Measurements from ENCODE around the gene EPDR1.

DNA sequence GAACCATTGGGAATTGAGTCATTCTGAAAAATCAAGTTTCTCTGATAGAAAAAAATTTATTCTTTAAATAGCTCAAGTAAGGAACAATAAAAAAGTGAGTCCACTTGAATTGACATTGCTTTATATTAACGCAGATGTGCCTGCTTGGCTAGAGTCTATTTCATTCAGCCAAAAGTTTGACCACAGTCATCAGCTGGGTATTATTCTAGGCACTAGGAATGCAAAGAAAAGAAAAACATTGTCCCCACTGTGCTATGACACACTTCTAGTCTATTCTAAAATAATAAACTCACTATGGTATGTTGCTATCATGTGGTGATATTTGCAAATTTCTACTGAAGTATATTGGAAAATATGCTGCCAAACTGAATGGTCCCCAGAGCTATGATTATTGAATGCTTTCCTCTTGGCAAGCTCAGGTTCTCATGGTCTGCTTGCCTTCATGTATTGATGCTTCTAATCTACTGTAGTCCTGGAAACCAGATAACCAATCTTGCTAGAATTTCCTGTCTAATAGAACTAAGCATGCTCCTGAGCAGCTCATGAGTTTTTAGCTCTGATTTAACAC, 12.1 kb upstream of the EPDR1 start:
- TF ChIP-seq, protein P1, sequence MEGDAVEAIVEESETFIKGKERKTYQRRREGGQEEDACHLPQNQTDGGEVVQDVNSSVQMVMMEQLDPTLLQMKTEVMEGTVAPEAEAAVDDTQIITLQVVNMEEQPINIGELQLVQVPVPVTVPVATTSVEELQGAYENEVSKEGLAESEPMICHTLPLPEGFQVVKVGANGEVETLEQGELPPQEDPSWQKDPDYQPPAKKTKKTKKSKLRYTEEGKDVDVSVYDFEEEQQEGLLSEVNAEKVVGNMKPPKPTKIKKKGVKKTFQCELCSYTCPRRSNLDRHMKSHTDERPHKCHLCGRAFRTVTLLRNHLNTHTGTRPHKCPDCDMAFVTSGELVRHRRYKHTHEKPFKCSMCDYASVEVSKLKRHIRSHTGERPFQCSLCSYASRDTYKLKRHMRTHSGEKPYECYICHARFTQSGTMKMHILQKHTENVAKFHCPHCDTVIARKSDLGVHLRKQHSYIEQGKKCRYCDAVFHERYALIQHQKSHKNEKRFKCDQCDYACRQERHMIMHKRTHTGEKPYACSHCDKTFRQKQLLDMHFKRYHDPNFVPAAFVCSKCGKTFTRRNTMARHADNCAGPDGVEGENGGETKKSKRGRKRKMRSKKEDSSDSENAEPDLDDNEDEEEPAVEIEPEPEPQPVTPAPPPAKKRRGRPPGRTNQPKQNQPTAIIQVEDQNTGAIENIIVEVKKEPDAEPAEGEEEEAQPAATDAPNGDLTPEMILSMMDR (IDR thresholded peaks at IDR 0.05) = no peak
- no peak for TF ChIP-seq POLR2A (IDR thresholded peaks at IDR 0.05)
